Esophagus squamous epithelium (tissue), 5 donors: ENCODE results near the gene SLC12A9. TPM values are rescaled to one million over a fixed set of nuclear protein-coding genes. Genes with fewer than 3 reads are reported as not detected.

Source experiments
- DNase-seq: peaks from one replicate; lab custom pipeline; 2025; lab: John Stamatoyannopoulos, UW
- H3K27ac ChIP-seq, 4 donors: fragments of 200-600 bp; sonication (generic); one replicate each; pipeline ENCODE4 v1.5.1; 2016 to 2019; ENCODE audit warnings: mild to moderate bottlenecking in 1 of 4
- H3K27me3 ChIP-seq, 4 donors: fragments of 200-600 bp; sonication (generic); 1 replicate in 3 of 4; 2 replicates in 1 of 4; pipeline versions ENCODE4 v1.5.1 to v1.6.0; 2017 to 2021; ENCODE audit warnings: antibody characterized with exemption in 1 of 4
- H3K36me3 ChIP-seq, 3 donors: fragments of 200-600 bp; sonication (generic); one replicate each; pipeline ENCODE4 v1.5.1; 2016 to 2019
- H3K4me1 ChIP-seq, 3 donors: fragments of 200-600 bp; sonication (generic); one replicate each; pipeline ENCODE4 v1.5.1; 2017 to 2019
- H3K4me3 ChIP-seq, 4 donors: fragments of 200-600 bp; sonication (generic); 1 replicate in 3 of 4; 2 replicates in 1 of 4; pipeline ENCODE4 v1.5.1; 2016 to 2019; ENCODE audit warnings: mild to moderate bottlenecking in 2 of 4, moderate library complexity in 1 of 4
- H3K9me3 ChIP-seq, 3 donors: fragments of 200-600 bp; sonication (generic); one replicate each; pipeline ENCODE4 v1.5.1; 2016 to 2019
- POLR2A ChIP-seq, 4 donors: fragments of 450-650 bp; IDR thresholded peaks; one replicate each; pipeline ENCODE4 v1.6.1; 2017; ENCODE audit warnings: antibody characterized with exemption in 4 of 4, mild to moderate bottlenecking in 4 of 4, moderate library complexity in 3 of 4
- WGBS, 2 donors: methylation state at CpG; one replicate each; pipeline ENCODE4 v1.1.5; 2018; 5-methylcytosine and 5-hydroxymethylcytosine counted together
- intact Hi-C: fragments of 100-400 bp; cut with DNase I; formaldehyde crosslinking; loops from one replicate; pipeline ENCODE4 v1.15.0; 2022
- total RNA-seq, 4 donors: library from RNA; depleted of rRNA; stranded (reverse); fragments of >200 nt; gene quantifications; one replicate each; pipeline ENCODE4 v1.1.0, GENCODE V29; 2016
- TF ChIP-seq, protein P1 (sequence below), 6 experiments: fragments of 450-650 bp in 4 of 6; fragments of 200-600 bp in 2 of 6; sonication (generic) in 2 of 6; IDR thresholded peaks; one replicate each; pipeline ENCODE4 v1.5.1; 2016 to 2019; ENCODE audit warnings: antibody characterized with exemption in 6 of 6, mild to moderate bottlenecking in 4 of 6, moderate library complexity in 4 of 6
- donor health status: DM: yes; HTN: yes; CAD: no.

Gene SLC12A9
- total RNA-seq, 4 donors from 2014 or later: 9.9 to 19.6 (median 17.3) TPM

DNA sequence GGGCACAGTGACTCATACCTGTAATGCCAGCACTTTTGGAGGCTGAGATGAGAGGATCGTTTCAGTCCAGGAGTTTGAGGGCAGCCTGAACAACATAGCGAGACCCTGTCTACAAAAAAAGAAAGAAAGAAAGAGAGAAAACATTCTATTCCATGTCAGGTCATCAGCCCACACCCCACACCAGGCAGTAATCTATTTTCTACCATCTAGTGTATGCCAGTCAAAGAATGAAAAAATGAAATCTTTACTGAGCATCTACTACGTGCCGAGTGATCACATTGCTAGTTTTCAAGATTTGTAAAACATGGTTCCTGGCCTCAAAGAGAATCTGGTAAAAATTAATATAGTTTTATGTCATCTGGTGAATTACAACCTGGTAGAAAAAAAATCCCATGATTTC lies 22.1 kb upstream of the SLC12A9 start:
- TF ChIP-seq, protein P1, sequence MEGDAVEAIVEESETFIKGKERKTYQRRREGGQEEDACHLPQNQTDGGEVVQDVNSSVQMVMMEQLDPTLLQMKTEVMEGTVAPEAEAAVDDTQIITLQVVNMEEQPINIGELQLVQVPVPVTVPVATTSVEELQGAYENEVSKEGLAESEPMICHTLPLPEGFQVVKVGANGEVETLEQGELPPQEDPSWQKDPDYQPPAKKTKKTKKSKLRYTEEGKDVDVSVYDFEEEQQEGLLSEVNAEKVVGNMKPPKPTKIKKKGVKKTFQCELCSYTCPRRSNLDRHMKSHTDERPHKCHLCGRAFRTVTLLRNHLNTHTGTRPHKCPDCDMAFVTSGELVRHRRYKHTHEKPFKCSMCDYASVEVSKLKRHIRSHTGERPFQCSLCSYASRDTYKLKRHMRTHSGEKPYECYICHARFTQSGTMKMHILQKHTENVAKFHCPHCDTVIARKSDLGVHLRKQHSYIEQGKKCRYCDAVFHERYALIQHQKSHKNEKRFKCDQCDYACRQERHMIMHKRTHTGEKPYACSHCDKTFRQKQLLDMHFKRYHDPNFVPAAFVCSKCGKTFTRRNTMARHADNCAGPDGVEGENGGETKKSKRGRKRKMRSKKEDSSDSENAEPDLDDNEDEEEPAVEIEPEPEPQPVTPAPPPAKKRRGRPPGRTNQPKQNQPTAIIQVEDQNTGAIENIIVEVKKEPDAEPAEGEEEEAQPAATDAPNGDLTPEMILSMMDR (IDR thresholded peaks at IDR 0.05): no peak
- no peak for TF ChIP-seq POLR2A (IDR thresholded peaks at IDR 0.05)
- Histone ChIP-seq H3K36me3 (no peaks in the 10 kb centered on the region), H3K9me3 (no peaks in the 10 kb centered on the region), H3K4me1 (peaks cover 8 to 30% (median 8%) of the 10 kb centered on the region in 3 donors), H3K4me3 (no peak overlapping the region), H3K27me3 (peaks cover 0 to 25% (median 0%) of the 10 kb centered on the region in 4 donors), H3K27ac (no peak overlapping the region)
- intact Hi-C loops: no loop called here
- DNase-seq: no peak
- 57 to 65% methylated on average over 4 of the region's 4 CpGs for WGBS, 2 donors

DNA sequence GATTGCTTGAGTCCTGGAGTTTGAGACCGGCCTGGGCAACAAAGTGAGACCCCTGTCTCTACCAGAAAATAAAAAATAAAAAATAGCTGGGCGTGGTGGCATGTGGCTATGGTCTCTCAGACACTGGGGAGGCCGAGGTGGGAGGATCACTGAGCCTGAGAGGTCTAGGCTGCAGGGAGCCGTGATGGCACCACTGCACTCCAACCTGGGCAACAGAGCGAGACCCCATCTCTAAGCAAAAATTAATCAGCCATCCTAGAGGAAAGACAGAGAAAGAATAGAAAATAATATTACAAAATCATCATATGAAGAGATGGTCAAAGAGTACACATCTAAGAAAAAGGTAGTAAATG lies 20.3 kb upstream of the SLC12A9 start:
- Histone ChIP-seq H3K4me3 (no peak overlapping the region), H3K4me1 (peaks cover 16 to 30% (median 18%) of the 10 kb centered on the region in 3 donors), H3K9me3 (no peaks in the 10 kb centered on the region), H3K36me3 (no peaks in the 10 kb centered on the region), H3K27me3 (peaks cover 0 to 13% (median 0%) of the 10 kb centered on the region in 4 donors), H3K27ac (no peak overlapping the region)
- intact Hi-C loops: no loop called here
- no peak for DNase-seq
- WGBS, 2 donors: 89 to 92% methylated on average over 5 of the region's 5 CpGs
- TF ChIP-seq POLR2A (IDR thresholded peaks at IDR 0.05): no peak
- TF ChIP-seq, protein P1 (IDR thresholded peaks at IDR 0.05): no peak

DNA sequence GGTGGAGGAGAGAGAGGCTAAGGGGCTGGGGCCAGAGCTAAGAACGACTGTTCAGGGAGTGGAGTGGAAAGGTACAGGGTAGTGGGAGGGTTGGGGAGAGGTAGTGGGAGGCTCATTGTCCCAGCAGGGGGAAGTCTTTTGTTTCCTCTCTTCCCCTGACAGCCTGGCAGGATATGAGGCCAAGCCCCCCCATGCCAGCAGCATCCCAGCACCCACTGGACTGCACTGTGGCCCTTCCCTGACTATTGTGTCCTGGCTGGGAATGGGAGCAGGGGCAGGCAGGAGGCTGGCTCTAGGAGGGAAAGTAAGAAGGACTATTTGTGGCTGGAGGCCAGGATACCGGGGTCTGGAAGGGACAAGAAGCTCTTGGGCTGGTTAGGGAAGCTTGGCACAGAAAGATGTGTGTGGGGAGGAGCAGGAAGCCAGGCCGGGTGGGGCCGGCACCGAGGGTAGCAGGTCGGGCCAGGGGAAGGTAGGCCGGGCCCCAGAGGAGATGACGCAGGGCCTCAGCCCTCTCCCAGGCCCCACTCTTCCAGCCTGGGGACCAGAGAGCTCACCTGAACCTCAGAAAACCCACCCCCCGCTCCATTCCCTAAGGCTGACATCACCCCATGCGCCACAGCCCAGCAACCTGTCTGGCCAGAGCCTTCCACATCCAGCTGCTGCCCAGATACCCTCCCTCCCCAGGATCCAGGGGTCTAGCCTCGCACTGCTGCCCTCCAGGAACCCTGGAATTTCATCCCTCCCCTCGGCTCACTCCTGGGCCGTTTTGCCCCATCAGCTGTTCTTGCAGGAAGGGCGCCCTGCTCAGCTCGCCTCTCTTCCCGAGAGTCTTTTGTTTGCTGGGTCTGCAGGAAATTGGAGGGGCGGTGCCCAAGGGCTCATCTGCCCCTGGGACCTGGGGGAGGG lies 16.4 kb upstream of the SLC12A9 start:
- intact Hi-C loops: no loop called here
- peak overlapping the region in 2 of 4 donors; percentile 44 to 61 for H3K4me3 ChIP-seq
- 23 to 41% methylated on average over 13 to 14 of the region's 17 CpGs for WGBS, 2 donors
- peak overlapping the region; percentile 75 to 89 (median 82) for H3K27ac ChIP-seq
- peaks cover 8 to 21% (median 11%) of the 10 kb centered on the region in 3 donors for H3K4me1 ChIP-seq
- no peak for DNase-seq
- H3K27me3 ChIP-seq: no peaks in the 10 kb centered on the region
- TF ChIP-seq, protein P1 (IDR thresholded peaks at IDR 0.05): no peak
- no peak for TF ChIP-seq POLR2A (IDR thresholded peaks at IDR 0.05)
- H3K9me3 ChIP-seq: no peaks in the 10 kb centered on the region
- no peaks in the 10 kb centered on the region for H3K36me3 ChIP-seq

DNA sequence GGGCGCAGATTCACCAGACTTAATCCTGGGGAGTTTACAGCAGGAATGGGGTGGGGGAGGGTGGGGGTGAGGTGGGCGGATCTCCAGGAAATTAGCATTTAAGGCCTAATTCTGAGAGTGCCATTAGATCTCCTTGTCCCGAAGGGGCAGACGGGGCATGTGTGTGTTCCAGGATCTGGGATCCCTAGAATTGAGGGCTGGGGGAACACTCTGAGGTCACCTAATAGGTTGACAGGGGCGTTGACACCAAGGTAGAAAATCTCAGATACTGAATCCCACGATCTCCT lies 15.8 kb upstream of the SLC12A9 start:
- no peaks in the 10 kb centered on the region for H3K9me3 ChIP-seq
- no peaks in the 10 kb centered on the region for H3K27me3 ChIP-seq
- 57% methylated on average over 5 of the region's 6 CpGs; no CpG with 5 or more reads in 1 of the 2 donors for WGBS, 2 donors
- no peaks in the 10 kb centered on the region for H3K36me3 ChIP-seq
- peak overlapping the region; percentile 75 to 89 (median 82) for H3K27ac ChIP-seq
- no peak for DNase-seq
- H3K4me1 ChIP-seq: peaks cover 8 to 21% (median 11%) of the 10 kb centered on the region in 3 donors
- TF ChIP-seq, protein P1 (IDR thresholded peaks at IDR 0.05): no peak
- TF ChIP-seq POLR2A (IDR thresholded peaks at IDR 0.05): no peak
- H3K4me3 ChIP-seq: peak overlapping the region; percentile 27 to 61 (median 44)
- intact Hi-C loops: no loop called here

DNA sequence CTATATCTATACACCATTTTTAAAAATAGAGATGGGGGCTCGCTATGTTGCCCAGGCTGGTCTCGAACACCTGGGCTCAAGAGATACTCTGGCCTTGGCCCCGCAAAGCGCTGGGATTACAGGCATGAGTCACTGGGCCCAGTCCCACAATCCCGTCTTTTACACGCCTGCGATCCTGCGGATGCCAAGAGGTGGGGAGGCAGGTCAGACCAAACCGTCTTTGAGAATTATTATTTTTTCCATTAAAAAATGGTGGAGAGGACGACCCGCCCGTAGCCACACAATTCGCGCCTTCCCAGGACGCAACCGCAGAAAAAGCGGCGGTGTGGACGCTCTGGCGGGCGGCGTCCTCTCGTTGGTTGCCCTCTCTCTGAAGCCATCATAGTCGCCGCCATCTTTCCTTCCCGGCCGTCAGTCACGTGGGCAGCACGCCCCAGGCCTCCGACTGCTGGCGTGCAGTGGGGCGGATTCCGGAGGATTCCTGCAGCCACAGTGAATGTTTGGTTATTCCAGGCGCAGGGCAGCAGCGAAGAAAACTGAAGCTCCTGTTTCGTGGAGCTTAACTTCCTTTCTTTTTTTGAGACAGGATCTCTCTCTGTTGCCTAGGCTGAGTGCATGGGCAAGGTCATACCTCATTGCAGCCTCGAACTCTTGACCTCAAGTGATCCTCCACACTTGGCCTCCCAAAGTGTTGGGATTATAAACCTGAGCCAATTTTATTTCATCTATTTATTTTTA lies 15.2 kb upstream of the SLC12A9 start:
- Histone ChIP-seq H3K9me3 (no peaks in the 10 kb centered on the region), H3K27me3 (no peaks in the 10 kb centered on the region), H3K4me3 (peak overlapping the region; percentile 27 to 61 (median 44)), H3K4me1 (peaks cover 8 to 21% (median 11%) of the 10 kb centered on the region in 3 donors), H3K36me3 (no peaks in the 10 kb centered on the region), H3K27ac (peak overlapping the region; percentile 75 to 89 (median 82))
- DNase-seq: peak; percentile 51
- TF ChIP-seq POLR2A (IDR thresholded peaks at IDR 0.05): peak in 1 of 4 donors; percentile 31
- TF ChIP-seq, protein P1 (IDR thresholded peaks at IDR 0.05): peak in 1 of 6 experiments; percentile 26
- WGBS, 2 donors: 3 to 7% methylated on average over 28 to 29 of the region's 37 CpGs
- intact Hi-C loops: no loop called here
